ENCODE results near the gene FNBP1L. TPM values are rescaled to one million over a fixed set of nuclear protein-coding genes. Genes with fewer than 3 reads are reported as not detected.

FNBP1L gene
- total RNA-seq, 1 experiment from 2014 or later = 119 TPM

- no CpG with 5 or more reads among the region's 2 CpGs for WGBS (ENCODE audit: extremely low coverage, insufficient read length, low lambda C conversion rate)
- peaks cover 5 to 68% (median 51%) of the 10 kb centered on the region in 3 experiments for H3K36me3 Mint-ChIP-seq (ENCODE audit: insufficient read depth in 1 of 3, low read depth in 3 of 3)
Measured at GRCh38 chr1:93526431-93526830, 78.5 kb downstream of the FNBP1L start.

More at GRCh38 chr1:93526431-93526830, 78.5 kb downstream of the FNBP1L start:
- no peak overlapping the region for H2BK20ac ChIP-seq (ENCODE audit: low read depth, low read length, poor library complexity, severe bottlenecking)
- DNase-seq = no peak
- no peak overlapping the region for H2BK5ac ChIP-seq (ENCODE audit: insufficient read length, low read length)
- Mint-ChIP-seq H3K9me3 (no peaks in the 10 kb centered on the region), H3K4me3 (no peak overlapping the region), H3K27ac (peak overlapping the region in 1 of 3 experiments; percentile 60; a peak in 2 of 7 replicates), H3K4me1 (peaks cover 0 to 4% of the 10 kb centered on the region in 2 experiments; a peak in 1 of 4 replicates), H3K27me3 (ENCODE audit: low read depth) (no peaks in the 10 kb centered on the region)
- H3K4me1 ChIP-seq (ENCODE audit: insufficient read depth, low read length) = no peaks in the 10 kb centered on the region
- no peak overlapping the region for H2BK12ac ChIP-seq (ENCODE audit: insufficient read length, low read depth, low read length)
- H2AFZ ChIP-seq (ENCODE audit: low read length) = no peak overlapping the region
- TF ChIP-seq, protein P1, sequence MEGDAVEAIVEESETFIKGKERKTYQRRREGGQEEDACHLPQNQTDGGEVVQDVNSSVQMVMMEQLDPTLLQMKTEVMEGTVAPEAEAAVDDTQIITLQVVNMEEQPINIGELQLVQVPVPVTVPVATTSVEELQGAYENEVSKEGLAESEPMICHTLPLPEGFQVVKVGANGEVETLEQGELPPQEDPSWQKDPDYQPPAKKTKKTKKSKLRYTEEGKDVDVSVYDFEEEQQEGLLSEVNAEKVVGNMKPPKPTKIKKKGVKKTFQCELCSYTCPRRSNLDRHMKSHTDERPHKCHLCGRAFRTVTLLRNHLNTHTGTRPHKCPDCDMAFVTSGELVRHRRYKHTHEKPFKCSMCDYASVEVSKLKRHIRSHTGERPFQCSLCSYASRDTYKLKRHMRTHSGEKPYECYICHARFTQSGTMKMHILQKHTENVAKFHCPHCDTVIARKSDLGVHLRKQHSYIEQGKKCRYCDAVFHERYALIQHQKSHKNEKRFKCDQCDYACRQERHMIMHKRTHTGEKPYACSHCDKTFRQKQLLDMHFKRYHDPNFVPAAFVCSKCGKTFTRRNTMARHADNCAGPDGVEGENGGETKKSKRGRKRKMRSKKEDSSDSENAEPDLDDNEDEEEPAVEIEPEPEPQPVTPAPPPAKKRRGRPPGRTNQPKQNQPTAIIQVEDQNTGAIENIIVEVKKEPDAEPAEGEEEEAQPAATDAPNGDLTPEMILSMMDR (conservative IDR thresholded peaks at IDR 0.05) = no peak
- H4K8ac ChIP-seq (replicated peaks; ENCODE audit: insufficient read length, low read depth, low read length) = no peak overlapping the region
- no peak overlapping the region for H2BK120ac ChIP-seq (ENCODE audit: low read depth, low read length, poor library complexity, severe bottlenecking)
- no peak overlapping the region for H3K18ac ChIP-seq (ENCODE audit: insufficient read length, low read depth, low read length)
- H3T11ph ChIP-seq (ENCODE audit: low read length) = no peak overlapping the region
- no peak overlapping the region for H3K56ac ChIP-seq (ENCODE audit: insufficient read length, low read depth, low read length)
- H3K27ac ChIP-seq (ENCODE audit: insufficient read length, low read depth, low read length) = no peak overlapping the region
- H3K27me3 ChIP-seq (ENCODE audit: insufficient read depth, low read length) = no peaks in the 10 kb centered on the region
- no peak overlapping the region for H3K9ac ChIP-seq (ENCODE audit: extremely low read depth, insufficient read length, low read length)
- H3K4me2 ChIP-seq (ENCODE audit: insufficient read depth, insufficient read length, low read length) = no peak overlapping the region
- H3K23me2 ChIP-seq (ENCODE audit: insufficient read length, low read depth, low read length, poor library complexity, severe bottlenecking) = no peaks in the 10 kb centered on the region
- no peak overlapping the region for H2AK5ac ChIP-seq (ENCODE audit: insufficient read length, low read length)
- no peaks in the 10 kb centered on the region for H3K79me1 ChIP-seq (ENCODE audit: insufficient read depth, low read depth, low read length, poor library complexity, severe bottlenecking)
- H4K91ac ChIP-seq (ENCODE audit: insufficient read length, low read depth, low read length) = no peak overlapping the region
- no peaks in the 10 kb centered on the region for H3K79me2 ChIP-seq (ENCODE audit: insufficient read depth, low read length)
- no peak overlapping the region for H4K5ac ChIP-seq (ENCODE audit: insufficient read length, low read depth, low read length)
- H3K9me3 ChIP-seq (ENCODE audit: control insufficient read depth, low read depth, low read length) = no peaks in the 10 kb centered on the region
- H2BK15ac ChIP-seq (ENCODE audit: low read depth, low read length) = no peak overlapping the region
- no peaks in the 10 kb centered on the region for H4K20me1 ChIP-seq (ENCODE audit: control insufficient read depth, insufficient read depth, insufficient read length)
- no peak overlapping the region for H3K14ac ChIP-seq (ENCODE audit: insufficient read depth, low read length)
- H3K4ac ChIP-seq (ENCODE audit: low read depth, low read length) = no peak overlapping the region
- no peak overlapping the region for H3K23ac ChIP-seq (ENCODE audit: insufficient read length, low read depth, low read length)
